EL (cell line): Measurements from ENCODE around the gene C5orf34.
"Not testable (repeated sequence)": the region's sequence is repeated elsewhere in the genome, so short reads cannot be mapped to it uniquely, and the experiment has no call there.

Experiments used
- DNase-seq: peaks from one replicate; pipeline ENCODE4 v3.0.0-alpha.2; 2016

The C5orf34 gene

DNA sequence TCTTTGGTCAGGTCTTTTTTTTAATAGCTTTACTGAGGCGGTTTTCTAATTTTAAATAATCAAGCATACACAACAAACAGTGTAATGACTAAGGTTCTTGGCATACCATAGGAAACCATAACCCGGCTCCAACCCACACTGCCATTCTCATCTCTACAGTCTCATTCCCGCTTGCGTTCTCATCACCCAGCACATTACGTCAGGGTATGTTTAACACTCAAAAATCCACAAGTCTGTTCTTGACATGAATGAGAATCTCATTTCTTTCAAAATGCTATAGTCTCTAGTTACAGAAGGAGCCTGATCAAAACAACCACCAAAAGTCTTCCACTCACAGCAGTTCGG, 505 bp downstream of the C5orf34 start:
- DNase-seq, result peak; percentile 74

DNA sequence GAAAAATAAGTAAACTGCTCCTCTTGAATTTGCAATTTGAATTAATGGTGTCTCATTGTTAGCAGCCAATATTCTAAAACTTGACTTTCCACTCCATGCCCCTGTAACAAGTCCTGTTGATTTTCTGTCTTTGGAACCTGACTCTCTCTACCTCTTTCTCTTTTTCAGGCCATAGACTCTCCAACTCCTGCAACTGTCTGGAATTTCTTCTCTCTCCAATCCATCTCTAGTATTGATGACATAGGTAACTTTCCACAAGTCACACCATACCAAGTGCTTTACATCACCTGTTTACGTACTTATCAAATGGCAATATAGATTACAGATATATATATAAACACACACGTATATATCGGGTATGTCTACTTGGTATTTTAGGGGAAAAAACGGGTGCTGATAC, 923 bp downstream of the C5orf34 start:
- peak; percentile 7 for DNase-seq

DNA sequence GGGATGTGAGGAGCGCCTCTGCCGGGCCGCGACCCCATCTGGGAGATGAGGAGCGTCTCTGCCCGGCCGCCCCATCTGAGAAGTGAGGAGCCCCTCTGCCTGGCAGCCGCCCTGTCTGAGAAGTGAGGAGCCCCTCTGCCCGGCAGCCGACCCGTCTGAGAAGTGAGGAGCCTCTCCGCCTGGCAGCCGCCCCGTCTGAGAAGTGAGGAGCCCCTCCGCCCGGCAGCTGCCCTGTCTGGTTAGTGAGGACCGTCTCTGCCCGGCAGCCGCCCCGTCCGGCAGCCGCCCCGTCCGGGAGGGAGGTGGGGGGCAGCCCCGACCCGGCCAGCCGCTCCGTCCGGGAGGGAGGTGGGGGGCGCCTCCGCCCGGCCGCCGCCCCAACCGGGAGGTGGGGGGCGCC, 3.9 kb downstream of the C5orf34 start:
- not testable (repeated sequence) for DNase-seq

DNA sequence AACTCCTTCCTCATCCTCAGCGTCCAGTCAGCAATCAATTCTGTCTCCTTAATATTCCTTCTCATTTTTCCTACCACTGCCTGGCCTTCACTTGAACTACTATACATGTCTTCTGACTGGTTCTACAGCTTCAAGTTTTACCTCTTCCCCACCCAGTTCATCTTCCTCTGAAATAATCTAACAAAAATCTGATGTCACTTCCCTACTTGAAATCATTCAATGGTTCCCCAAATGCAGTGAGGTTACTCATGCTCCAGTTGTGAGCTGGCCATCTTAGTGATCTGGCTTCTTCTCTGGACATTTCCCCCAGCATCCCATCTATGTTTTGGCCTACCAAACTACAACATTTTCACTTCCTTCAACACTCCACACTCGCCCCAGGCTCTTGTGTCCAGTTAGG, 16.4 kb downstream of the C5orf34 start:
- DNase-seq, result no peak

DNA sequence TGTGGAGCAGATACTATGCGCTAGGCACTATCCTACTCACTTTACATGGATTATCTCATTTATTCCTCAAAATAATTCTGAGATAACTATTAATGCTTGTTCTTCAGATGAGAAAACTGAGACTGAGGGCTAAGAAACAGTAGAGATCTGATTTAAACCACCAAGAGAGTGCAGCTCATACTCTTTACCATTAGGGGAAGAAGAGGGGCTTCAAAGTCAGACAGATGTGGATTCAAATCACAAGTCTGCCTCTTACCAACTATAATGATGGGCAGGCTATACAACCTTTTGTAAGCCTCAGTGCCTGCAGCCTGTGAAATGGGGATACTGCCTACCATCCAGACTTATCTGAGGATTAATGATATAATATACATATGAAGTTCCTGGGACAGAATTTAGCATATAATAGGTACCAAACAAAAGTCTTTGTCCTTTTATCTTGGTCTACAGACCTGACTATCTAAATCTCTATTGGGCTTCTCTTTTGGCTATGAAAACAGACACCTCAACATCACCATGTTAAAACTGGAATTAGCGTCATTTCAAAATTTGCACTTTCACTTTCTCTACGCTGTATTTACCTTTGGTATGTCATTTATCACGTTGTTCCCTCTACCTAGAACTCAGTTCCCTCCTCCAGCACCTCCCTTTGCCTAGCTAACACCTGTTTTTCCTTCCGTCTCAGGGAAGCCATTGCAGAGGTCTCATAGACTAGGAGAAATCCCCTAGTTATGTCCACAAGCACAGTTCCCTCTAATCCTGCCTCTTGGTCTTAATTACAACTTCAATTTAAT, 17.4 kb downstream of the C5orf34 start:
- no peak for DNase-seq

DNA sequence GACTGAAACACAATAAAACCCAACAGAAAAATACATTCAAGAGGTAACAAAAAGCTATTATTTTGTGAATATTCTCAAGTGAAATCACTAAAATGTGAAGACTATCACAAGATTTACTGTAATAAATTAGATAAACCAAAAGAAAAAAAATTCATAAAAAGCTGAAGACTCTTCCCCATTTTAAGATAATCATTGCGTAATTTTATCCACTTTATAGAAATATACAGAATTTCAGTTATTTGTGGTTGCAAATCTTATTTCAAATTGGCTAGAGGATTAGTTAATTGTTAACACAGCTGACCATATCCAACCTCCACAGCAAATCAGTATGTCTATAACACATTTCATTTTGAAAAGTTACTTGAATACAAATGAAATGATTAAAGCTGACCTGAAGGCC, 23.6 kb downstream of the C5orf34 start:
- no peak for DNase-seq

DNA sequence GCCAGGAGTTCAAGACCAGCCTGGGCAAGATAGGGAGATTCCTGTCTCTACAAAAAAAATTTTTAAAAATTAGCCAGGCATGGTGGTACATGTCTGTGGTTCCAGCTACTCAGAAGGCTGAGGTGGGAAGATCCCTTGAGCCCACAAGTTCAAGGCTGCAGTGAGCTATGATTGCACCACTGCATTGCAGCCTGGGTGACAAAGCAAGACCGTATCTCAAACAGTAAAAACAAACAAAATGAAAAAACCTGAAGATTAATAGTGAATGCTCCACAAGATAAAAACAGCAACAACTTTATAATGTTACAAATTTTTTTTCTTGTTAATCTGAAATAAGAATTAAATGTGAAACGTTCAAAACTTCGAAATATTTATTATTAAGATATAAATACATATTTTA, 28.6 kb downstream of the C5orf34 start:
- DNase-seq, result no peak

DNA sequence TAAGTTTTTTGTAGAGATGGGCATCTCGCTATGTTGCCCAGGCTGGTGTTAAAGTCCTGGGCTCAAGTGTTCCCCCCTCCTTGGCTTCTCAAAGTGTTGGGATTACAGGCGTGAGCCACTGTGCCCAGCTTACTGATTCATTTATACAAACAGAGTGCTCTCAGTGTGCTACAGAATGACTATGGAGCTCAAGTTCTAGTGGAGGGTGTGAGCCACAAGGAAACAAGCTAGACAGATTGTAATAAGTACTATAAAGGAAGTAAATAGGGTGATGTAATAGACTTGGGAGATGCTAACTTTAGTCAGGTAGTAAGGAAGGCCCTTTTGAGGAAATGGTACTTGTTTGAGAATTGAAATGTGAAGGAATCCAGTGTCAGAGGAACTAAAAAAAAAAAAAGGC, 29.5 kb downstream of the C5orf34 start:
- DNase-seq, result no peak

DNA sequence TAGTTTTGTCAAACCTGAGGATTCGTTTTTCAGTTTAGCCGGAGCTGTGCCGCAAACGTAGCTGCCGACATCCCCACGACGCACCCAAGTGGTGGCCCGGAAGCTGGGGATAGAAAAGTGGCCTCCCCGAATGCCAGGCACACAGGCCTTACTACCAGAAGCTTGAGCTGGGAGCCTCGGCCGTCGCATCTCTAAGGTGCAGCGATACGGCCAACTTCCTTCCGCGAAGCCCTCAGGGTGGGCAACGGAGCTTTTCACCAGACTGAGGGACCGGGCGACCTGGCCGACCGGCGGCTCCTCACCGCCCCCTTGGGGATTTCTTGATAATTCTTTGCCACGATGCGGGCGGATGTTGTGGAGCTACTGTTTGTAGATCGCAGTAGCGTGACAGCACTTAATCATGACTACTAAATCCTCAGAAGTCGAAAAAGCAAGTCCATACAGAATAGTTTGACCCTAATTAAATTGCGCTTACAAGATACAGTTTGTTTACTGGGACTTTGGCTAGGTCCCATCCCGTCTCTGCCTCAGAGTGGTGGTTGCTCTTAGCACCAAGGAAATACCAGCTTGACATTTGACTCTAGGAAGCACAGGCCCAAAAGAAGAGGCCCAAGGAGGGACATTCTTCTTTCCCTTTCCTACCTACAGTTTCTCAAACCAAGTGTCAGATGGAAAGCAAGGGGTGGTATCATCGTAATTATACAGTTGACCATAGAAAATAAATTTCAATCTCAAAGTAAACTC, 30.7 kb downstream of the C5orf34 start:
- DNase-seq, result peak; percentile 86

DNA sequence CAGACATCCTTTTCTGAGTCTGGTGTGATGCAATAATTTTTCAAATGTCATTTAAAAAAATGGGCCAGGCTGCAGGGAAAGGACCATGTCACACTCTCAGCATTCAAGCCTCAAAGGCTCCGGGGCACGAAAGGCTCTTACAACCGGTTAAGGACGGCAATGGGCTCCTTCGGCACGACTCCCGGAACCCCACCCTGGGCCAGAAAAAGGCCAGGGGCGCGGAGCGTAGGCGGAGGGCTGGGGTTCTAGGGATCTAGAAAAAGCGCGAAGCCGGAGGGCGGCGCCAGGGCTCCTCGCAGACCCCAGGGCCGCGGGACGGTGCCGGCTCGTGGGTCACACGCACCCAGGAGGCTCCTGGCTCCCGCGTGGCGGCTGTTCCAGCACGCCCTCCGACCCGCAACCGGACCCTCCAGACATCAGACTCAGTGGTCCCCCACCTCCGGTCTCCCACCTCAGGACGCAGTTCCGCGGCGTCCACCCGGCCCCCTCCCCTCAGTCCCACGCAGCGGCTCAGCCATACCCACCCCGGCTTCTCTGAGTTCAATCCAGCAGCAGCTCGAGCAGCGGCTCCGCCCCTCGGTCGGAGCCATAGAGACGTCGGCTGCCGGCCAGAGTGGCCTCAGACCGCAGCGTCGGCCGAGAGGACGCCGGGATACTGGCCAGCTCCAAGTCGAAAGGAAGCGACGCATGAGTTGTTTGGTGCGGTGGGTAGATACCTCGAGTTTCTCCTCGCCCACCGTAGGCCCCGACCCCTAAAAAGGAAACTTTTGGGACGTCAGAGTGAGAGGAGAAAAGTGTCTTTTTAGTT, 31.4 kb downstream of the C5orf34 start, which contains the start of gene TMEM267:
Gene TMEM267 (minus strand): TSS at position 568 of the 808 bp plus-strand sequence. CDS start 29,896 bp downstream, outside the sequence.
- DNase-seq, result peak; percentile 94

DNA sequence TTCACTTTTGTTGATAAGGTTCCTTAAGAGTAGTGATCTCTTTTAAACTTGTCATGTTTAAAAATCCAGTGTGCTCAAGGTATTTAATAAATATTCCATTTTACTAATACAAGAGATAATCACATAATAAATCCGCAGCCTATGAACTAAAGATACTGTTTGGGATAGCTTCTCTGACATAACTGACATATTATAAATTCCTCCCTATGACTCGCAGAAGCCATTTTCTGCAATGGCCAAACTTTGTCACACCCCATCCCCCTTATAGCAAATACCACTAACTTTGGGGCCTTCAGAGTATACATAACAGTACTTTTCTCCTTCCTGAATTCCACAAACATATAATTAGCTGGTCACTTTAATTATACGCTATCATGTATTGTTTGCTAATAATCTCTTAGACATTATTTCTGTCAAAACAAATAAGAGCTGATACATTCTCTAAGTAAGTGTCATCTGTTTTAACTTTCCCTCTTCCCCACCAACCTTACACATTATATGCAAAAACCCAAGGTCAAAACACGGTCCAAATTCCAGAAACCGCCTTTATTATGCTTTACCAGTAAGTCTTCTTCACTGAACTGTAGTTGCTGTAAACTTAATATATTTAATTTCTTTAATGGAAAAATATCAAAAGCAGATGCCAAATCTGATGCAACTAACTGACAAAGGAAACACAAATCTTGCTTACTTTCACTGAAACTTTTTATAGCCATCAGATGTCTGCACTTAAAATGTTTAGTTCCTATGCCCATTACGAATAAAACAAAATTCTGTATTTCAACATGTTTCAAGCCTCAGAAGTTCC, 32.3 kb downstream of the C5orf34 start:
- peak; percentile 57 for DNase-seq

DNA sequence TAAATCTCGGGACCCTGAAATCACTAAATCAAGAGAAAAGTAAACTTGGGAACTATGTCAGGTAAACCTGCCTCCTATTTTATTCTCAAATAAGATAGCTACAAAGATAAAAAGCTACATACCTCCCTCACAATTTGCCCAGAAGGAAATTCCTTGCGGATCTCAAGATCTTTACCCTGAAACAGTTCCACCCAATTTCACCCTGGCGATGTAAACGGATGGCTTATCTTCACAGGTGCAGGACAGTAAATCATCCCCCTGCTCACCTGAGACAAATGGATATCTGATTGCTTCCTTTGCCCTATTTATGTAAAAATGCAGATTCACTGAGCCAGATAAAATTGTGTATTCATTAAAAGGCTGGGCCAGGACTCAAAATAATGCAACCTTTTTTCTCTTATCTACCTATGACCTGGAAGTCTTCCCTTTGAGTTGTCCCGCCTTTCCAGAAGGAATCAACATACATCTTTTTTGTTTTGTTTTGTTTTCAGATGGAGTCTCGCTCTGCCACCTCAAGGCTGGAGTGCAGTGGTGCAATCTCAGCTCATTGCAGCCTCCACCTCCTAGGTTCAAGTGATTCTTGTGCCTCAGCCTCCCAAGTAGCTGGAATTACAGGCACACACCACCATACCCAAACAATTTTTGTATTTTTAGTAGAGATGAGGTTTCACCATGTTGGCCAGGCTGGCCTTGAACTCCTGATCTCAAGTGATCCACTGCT, 45.1 kb downstream of the C5orf34 start:
- no peak for DNase-seq

DNA sequence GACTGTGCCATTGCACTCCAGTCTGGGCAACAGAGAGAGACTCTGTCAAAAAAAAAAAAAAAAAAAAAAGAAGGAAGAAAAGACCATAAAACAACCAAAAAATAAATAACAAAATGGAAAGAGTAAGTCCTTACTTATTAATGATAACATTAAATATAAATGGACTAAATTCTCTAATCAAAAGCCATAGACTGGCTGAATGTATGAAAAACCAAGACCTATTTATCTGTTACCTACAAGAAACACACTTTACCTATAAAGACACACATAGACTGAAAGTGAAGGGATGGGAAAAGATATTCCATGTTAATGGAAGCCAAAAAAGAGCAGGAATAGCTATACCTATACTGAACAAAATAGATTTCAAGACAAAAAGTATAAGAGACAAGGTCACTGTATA, 47.8 kb downstream of the C5orf34 start:
- no peak for DNase-seq

DNA sequence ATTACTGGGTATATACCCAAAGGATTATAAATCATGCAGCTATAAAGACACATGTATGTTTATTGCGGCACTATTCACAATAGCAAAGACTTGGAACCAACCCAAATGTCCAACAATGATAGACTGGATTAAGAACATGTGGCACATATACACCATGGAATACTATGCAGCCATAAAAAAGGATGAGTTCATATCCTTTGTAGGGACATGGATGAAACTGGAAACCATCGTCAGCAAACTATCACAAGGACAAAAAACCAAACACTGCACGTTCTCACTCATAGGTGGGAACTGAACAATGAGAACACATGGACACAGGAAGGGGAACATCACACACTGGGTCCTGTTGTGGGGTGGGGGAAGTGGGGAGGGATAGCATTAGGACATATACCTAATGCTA, 49.5 kb downstream of the C5orf34 start:
- not testable (repeated sequence) for DNase-seq

DNA sequence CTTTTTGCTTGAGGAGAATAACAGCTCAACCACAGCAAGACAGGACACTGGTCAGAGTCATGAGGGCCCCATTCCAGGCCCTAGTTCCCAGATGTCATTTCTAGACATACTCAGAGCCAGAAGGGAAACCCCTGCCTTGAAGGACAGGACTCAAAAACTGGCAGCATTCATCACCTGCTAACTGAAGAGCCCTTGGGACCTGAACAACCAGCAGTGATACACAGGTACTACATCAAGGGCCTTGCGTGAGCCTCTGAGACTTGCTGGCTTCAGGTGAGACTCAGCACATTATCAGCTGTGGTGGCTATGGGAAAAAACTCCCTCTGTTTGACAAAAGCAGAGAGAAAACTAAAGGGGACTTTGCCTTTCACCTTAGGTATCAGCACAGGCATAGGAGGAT, 53.9 kb downstream of the C5orf34 start:
- no peak for DNase-seq

DNA sequence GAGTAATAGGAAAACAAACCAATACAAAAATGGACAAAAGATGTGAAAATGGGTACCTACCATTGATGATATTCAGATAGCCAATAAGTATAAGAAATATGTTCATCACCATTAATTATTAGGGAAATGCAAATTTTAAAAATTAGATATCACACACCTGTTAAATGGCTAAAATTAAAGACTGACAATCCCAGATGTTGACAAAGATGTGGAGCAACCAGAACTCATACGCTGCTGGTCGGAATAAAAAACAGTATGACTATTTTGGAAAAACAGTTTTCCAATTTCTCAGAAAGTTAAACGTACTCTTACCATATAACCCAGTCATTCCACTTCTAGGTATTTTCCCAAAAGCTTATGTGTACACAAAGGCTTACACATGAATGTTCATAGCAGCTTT, 58.4 kb downstream of the C5orf34 start:
- DNase-seq, result no peak

DNA sequence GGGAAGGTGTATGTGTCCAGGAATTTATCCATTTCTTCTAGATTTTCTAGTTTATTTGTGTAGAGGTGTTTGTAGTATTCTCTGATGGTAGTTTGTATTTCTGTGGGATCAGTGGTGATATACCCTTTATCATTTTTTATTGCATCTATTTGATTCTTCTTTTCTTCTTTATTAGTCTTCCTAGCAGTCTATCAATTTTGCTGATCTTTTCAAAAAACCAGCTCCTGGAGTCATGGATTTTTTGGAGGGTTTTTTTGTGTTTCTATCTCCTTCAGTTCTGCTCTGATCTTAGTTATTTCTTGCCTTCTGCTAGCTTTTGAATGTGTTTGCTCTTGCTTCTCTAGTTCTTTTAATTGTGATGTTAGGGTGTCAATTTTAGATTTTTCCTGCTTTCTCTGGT, 73.4 kb downstream of the C5orf34 start:
- not testable (repeated sequence) for DNase-seq

DNA sequence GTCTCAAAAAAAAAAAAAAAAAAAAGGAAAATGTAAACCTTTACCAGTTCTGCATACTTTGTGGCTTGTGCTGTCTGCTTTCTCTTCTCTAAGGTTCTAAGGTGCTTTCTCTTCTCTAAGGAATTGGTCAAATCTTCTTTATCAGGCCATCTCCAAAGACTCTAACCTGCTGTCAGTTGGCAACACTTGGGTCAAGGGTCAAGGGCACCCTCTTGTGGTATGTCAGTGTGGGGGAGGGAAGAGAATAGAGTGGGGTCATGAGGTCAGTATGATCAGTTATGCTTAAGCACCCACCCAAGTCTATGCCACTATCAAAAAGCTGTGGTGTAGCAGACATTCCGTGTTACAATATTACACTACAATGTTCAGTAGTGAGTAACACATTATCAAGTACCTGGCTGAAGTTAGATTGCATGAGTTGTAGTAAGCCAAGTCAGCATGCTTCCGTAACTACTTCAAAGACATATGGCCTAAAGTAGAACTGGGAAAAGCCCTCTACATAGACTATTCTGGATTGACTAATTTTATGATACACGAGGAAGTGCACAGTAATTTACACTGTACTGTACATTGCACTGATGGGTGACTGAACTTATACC, 77.8 kb downstream of the C5orf34 start:
- DNase-seq, result no peak
